UCSD-AML1 (cell line): ENCODE data around the gene FBRSL1.

Experiments used
- DNase-seq: peaks from one replicate; lab custom pipeline; 2025; ENCODE audit not compliant: unreplicated experiment; lab: John Stamatoyannopoulos, UW

The FBRSL1 gene

GRCh38 chr12:132508860-132509732 lies 19.1 kb downstream of the FBRSL1 start:
- DNase-seq = no peak

- DNase-seq = no peak
These were observed 20.3 kb downstream of the FBRSL1 start for GRCh38 chr12:132510111-132510724.

GRCh38 chr12:132510746-132511477 lies 21.0 kb downstream of the FBRSL1 start:
- no peak for DNase-seq

GRCh38 chr12:132511516-132512196 lies 21.7 kb downstream of the FBRSL1 start:
- DNase-seq = no peak

- no peak for DNase-seq
These were observed 22.5 kb downstream of the FBRSL1 start for GRCh38 chr12:132512197-132513069.

- DNase-seq = no peak
These were observed 23.1 kb downstream of the FBRSL1 start for GRCh38 chr12:132513070-132513398.

GRCh38 chr12:132513458-132514135 lies 23.6 kb downstream of the FBRSL1 start:
- no peak for DNase-seq

- DNase-seq = no peak
These were observed 24.4 kb downstream of the FBRSL1 start for GRCh38 chr12:132514216-132514820.

GRCh38 chr12:132514838-132515237 lies 24.9 kb downstream of the FBRSL1 start:
- DNase-seq = no peak

- no peak for DNase-seq
These were observed 26.4 kb downstream of the FBRSL1 start for GRCh38 chr12:132516095-132517012.

GRCh38 chr12:132517013-132517739 lies 27.2 kb downstream of the FBRSL1 start:
- no peak for DNase-seq

- DNase-seq = no peak
These were observed 27.8 kb downstream of the FBRSL1 start for GRCh38 chr12:132517740-132518100.

GRCh38 chr12:132518354-132518992 lies 28.5 kb downstream of the FBRSL1 start:
- no peak for DNase-seq

GRCh38 chr12:132520421-132521199 lies 30.7 kb downstream of the FBRSL1 start:
- no peak for DNase-seq

GRCh38 chr12:132521200-132521580 lies 31.2 kb downstream of the FBRSL1 start:
- no peak for DNase-seq

GRCh38 chr12:132521712-132522292 lies 31.9 kb downstream of the FBRSL1 start:
- no peak for DNase-seq
